ENCODE results near the gene THEMIS. TPM values are rescaled to one million over a fixed set of nuclear protein-coding genes. Genes with fewer than 3 reads are reported as not detected.

The THEMIS gene
- total RNA-seq, 4 donors from 2014 or later, result 0.10 to 0.15 TPM; not detected in 2

DNA sequence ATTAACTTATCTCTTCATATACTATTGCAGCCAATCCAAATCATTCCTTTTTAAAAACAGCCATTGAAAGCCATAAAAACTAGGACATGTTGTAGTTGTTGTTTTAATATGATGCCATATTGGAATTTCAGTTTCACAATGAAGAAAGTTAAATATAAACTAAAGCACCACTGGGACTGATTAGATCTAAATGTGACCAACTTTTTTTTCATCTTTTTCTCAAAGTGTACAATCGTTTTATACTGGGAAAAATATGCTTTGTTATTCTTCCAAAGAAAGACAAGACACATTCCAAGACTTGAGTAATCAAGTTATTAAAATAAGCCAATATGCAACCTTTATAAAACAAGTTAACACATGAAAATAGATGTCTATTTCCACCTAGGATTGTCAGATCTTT is 68.5 kb downstream of the THEMIS start:
- intact Hi-C loops (cut with DNase I; ENCODE audit: low total_unique reads) (no loop called here), in situ Hi-C loops (cut with MboI; ENCODE audit: low sequenced_read_pairs in 4 of 4) (no loop called here)
- DNase-seq, result no peak
- Histone ChIP-seq H3K9me3 (no peaks in the 10 kb centered on the region), H3K4me1 (no peaks in the 10 kb centered on the region), H3K36me3 (no peaks in the 10 kb centered on the region), H3K4me3 (no peak overlapping the region), H3K27me3 (no peaks in the 10 kb centered on the region), H3K27ac (no peak overlapping the region)
- no peak for ATAC-seq
- TF ChIP-seq, protein P1, sequence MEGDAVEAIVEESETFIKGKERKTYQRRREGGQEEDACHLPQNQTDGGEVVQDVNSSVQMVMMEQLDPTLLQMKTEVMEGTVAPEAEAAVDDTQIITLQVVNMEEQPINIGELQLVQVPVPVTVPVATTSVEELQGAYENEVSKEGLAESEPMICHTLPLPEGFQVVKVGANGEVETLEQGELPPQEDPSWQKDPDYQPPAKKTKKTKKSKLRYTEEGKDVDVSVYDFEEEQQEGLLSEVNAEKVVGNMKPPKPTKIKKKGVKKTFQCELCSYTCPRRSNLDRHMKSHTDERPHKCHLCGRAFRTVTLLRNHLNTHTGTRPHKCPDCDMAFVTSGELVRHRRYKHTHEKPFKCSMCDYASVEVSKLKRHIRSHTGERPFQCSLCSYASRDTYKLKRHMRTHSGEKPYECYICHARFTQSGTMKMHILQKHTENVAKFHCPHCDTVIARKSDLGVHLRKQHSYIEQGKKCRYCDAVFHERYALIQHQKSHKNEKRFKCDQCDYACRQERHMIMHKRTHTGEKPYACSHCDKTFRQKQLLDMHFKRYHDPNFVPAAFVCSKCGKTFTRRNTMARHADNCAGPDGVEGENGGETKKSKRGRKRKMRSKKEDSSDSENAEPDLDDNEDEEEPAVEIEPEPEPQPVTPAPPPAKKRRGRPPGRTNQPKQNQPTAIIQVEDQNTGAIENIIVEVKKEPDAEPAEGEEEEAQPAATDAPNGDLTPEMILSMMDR (IDR thresholded peaks at IDR 0.05 in 4 of 5, conservative IDR thresholded peaks at IDR 0.05 in 1 of 5), result no peak
- no peak for TF ChIP-seq POLR2A (IDR thresholded peaks at IDR 0.05)

GRCh38 chr6:127824061-127824460 is 76.8 kb downstream of the THEMIS start:
- H3K4me1 ChIP-seq, result no peaks in the 10 kb centered on the region
- intact Hi-C loops (cut with DNase I; ENCODE audit: low total_unique reads), result no loop called here
- no peaks in the 10 kb centered on the region for H3K27me3 ChIP-seq
- in situ Hi-C loops (cut with MboI; ENCODE audit: low sequenced_read_pairs in 4 of 4), result no loop called here
- H3K4me3 ChIP-seq, result no peak overlapping the region
- TF ChIP-seq, protein P1 (IDR thresholded peaks at IDR 0.05 in 4 of 5, conservative IDR thresholded peaks at IDR 0.05 in 1 of 5), result no peak
- TF ChIP-seq POLR2A (IDR thresholded peaks at IDR 0.05), result no peak
- H3K27ac ChIP-seq, result no peak overlapping the region
- H3K36me3 ChIP-seq, result no peaks in the 10 kb centered on the region
- ATAC-seq (no peak), DNase-seq (no peak)
- H3K9me3 ChIP-seq, result no peaks in the 10 kb centered on the region

GRCh38 chr6:127821431-127821830 is 79.4 kb downstream of the THEMIS start:
- DNase-seq (no peak), ATAC-seq (no peak)
- no peak overlapping the region for H3K27ac ChIP-seq
- in situ Hi-C loops (cut with MboI; ENCODE audit: low sequenced_read_pairs in 4 of 4) (no loop called here), intact Hi-C loops (cut with DNase I; ENCODE audit: low total_unique reads) (no loop called here)
- H3K9me3 ChIP-seq, result no peaks in the 10 kb centered on the region
- H3K36me3 ChIP-seq, result no peaks in the 10 kb centered on the region
- no peaks in the 10 kb centered on the region for H3K4me1 ChIP-seq
- H3K27me3 ChIP-seq, result no peaks in the 10 kb centered on the region
- no peak overlapping the region for H3K4me3 ChIP-seq
- TF ChIP-seq POLR2A (IDR thresholded peaks at IDR 0.05), result no peak
- TF ChIP-seq, protein P1 (IDR thresholded peaks at IDR 0.05 in 4 of 5, conservative IDR thresholded peaks at IDR 0.05 in 1 of 5), result no peak

- Histone ChIP-seq H3K27ac (no peak overlapping the region), H3K4me3 (no peak overlapping the region), H3K36me3 (no peaks in the 10 kb centered on the region), H3K27me3 (no peaks in the 10 kb centered on the region), H3K9me3 (no peaks in the 10 kb centered on the region), H3K4me1 (no peaks in the 10 kb centered on the region)
- ATAC-seq, result no peak
- intact Hi-C loops (cut with DNase I; ENCODE audit: low total_unique reads), result no loop called here
- in situ Hi-C loops (cut with MboI; ENCODE audit: low sequenced_read_pairs in 4 of 4), result no loop called here
- TF ChIP-seq POLR2A (IDR thresholded peaks at IDR 0.05), result no peak
- TF ChIP-seq, protein P1 (IDR thresholded peaks at IDR 0.05 in 4 of 5, conservative IDR thresholded peaks at IDR 0.05 in 1 of 5), result no peak
- no peak for DNase-seq
These were observed 82.7 kb downstream of the THEMIS start for GRCh38 chr6:127818149-127818548.

DNA sequence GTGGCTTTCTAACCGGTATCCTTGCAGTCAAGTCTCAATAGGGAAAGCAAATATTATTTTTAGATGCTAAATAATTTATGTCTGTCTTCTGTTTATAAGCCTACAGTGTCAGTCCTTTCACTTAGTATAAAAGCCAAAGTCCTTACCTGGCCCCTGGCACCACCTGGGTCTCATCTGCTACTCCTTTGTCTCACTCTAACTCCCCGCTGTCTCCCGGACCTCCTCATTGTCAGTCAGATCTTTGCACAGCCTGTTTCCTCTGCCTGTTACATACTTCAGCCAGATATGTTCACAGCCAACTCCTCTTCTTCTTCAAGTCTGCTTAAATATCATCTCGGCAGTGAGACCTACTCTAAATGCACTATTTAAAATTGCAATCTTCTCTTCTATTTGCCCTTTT is 84.2 kb downstream of the THEMIS start:
- ATAC-seq (no peak), DNase-seq (no peak)
- Histone ChIP-seq H3K4me3 (no peak overlapping the region), H3K27ac (no peak overlapping the region), H3K36me3 (no peaks in the 10 kb centered on the region), H3K27me3 (no peaks in the 10 kb centered on the region), H3K9me3 (no peaks in the 10 kb centered on the region), H3K4me1 (no peaks in the 10 kb centered on the region)
- intact Hi-C loops (cut with DNase I; ENCODE audit: low total_unique reads) (no loop called here), in situ Hi-C loops (cut with MboI; ENCODE audit: low sequenced_read_pairs in 4 of 4) (no loop called here)
- TF ChIP-seq, protein P1 (IDR thresholded peaks at IDR 0.05 in 4 of 5, conservative IDR thresholded peaks at IDR 0.05 in 1 of 5), result no peak
- no peak for TF ChIP-seq POLR2A (IDR thresholded peaks at IDR 0.05)
